ENCODE measurements around the gene IER5L.

DNA sequence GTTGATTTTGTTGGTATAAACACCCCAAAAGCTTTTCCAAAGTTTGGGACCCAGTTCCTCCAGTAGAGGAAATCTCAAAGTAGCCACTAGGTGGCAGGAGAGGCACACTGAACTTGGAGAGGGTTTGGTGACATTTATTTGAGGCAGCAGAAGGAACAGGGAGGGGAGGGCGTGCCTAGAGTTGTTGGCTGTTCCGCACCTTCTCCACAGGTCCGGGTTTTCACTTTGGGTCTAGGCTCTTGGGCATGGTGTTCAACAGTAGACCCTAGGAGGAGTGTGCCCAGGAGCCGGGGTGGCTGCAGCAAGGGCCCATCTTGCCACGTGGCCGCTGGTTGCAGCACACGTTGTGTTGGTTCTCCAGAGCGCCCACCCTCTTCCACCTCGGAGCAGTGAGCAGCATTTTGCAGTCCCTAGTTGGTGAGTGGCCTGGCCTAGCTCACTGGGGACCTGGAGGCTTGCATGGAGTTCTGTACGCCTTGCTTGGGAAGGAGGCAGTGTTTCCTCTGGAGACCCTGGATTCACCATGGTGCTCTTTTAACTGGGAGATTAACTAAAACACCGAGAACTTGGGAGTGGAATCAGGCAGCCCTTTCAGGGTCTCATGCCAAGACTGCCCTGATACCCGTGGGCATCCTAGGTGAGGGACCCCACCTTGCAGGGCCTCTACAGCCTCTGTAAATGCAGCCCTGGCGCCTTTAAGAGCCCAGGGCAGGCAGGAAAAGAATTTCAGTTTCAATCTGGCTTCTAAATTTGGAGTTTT lies 38.6 kb downstream of the IER5L start:
- TF ChIP-seq, protein P1, sequence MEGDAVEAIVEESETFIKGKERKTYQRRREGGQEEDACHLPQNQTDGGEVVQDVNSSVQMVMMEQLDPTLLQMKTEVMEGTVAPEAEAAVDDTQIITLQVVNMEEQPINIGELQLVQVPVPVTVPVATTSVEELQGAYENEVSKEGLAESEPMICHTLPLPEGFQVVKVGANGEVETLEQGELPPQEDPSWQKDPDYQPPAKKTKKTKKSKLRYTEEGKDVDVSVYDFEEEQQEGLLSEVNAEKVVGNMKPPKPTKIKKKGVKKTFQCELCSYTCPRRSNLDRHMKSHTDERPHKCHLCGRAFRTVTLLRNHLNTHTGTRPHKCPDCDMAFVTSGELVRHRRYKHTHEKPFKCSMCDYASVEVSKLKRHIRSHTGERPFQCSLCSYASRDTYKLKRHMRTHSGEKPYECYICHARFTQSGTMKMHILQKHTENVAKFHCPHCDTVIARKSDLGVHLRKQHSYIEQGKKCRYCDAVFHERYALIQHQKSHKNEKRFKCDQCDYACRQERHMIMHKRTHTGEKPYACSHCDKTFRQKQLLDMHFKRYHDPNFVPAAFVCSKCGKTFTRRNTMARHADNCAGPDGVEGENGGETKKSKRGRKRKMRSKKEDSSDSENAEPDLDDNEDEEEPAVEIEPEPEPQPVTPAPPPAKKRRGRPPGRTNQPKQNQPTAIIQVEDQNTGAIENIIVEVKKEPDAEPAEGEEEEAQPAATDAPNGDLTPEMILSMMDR (IDR thresholded peaks at IDR 0.05; ENCODE audit: low read length) = peak; percentile 96
- TF ChIP-seq EZH2 (IDR thresholded peaks at IDR 0.05; ENCODE audit: borderline replicate concordance, low read length) = no peak
